Measurements from ENCODE around the gene SNX25.

DNA sequence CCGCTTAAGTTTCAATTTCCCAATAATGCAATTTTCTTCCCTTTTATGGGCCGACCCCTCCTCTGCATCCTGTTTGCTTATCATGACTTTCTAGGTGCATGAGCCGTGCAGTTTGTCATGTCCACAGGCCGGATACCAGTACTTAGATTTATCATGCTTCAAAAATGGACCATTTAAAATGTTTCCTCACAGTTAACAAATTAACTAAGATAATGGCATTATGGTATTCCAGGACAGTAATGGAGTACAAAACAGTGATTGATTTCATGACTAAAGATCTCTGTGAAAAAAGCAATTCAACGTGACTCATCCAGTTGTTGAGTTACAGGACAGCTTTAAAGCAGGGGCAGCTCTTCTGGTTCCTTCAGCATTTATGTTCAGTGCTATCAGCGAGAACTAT is 23.0 kb downstream of the SNX25 start:
- no peak for TF ChIP-seq ZNF274 (IDR thresholded peaks at IDR 0.05; ENCODE audit: low read depth, low read length)
- TF ChIP-seq SUZ12 (IDR thresholded peaks at IDR 0.05; ENCODE audit: extremely low read depth, insufficient read depth, insufficient read length): no peak

All from NT2/D1 (cell line).